ENCODE data around the gene SAP25.

GRCh38 chr7:100559127-100559526 is 14.6 kb downstream of the SAP25 start:
- no peak for TF ChIP-seq POLR2A (IDR thresholded peaks at IDR 0.05)
- no peak for TF ChIP-seq CTCF (IDR thresholded peaks at IDR 0.05)
- TF ChIP-seq POLR2AphosphoS5 (IDR thresholded peaks at IDR 0.05), result no peak
- TF ChIP-seq EP300 (IDR thresholded peaks at IDR 0.05), result no peak

Measured in sigmoid colon (tissue), 4 donors.